OCI-M2 (cell line): ENCODE data around the gene RABGAP1L.

Experiments
- DNase-seq: peaks from one replicate; lab custom pipeline; 2025; ENCODE audit not compliant: unreplicated experiment; lab: John Stamatoyannopoulos, UW

Gene RABGAP1L

GRCh38 chr1:174902531-174903099 is 743.3 kb downstream of the RABGAP1L start:
- DNase-seq, result no peak

- no peak for DNase-seq
Observed at GRCh38 chr1:174911606-174912005, 752.3 kb downstream of the RABGAP1L start.

DNA sequence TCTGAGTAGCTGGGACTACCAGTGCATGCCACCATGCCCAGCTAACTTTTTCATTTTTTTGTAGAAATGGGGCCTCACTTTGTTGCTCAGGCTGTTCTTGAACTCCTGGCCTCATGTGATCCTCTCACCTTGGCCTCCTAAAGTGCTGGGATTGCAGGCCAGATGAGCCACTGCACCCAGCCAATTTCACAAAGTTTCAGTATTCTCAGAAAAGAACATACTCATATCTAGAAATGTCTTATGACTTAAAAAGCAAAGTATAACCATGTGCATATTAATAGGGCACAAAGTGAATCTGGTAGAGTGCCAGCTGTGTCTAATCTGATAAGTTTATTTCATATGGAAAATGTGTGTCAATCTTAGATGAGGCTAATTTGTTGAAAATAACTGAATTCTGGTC is 752.9 kb downstream of the RABGAP1L start:
- no peak for DNase-seq

DNA sequence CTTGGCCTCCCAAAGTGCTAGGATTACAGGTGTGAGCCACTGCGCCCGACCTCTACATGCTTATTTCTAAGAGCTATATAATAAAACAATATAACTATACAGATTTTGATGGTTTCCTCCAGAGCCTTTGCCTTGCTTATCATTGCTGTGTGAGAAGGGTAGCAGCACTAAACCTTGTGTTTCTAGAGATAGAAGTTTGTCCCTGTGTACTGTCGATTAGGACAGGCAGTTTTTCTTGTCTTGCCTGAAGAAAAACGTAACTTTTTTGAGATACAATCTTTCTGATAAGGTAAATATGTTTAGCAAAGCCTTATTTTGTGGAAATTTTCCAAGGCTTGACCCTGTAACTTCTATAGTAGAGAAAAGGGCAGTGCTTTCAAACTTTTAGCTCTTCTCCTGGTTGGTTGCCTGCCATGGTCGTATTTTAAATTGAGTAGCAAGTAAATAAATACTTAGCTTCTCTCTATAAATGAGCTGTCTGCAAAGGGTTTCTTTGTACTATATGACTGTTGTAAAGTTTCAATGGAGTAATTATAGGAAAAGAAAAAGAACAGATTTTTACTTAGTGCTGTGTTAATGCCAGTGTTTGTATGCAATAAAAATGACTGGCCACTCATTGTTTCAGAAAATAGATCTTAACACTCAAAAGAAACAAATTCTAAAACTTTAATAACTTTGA is 754.0 kb downstream of the RABGAP1L start:
- DNase-seq, result no peak

DNA sequence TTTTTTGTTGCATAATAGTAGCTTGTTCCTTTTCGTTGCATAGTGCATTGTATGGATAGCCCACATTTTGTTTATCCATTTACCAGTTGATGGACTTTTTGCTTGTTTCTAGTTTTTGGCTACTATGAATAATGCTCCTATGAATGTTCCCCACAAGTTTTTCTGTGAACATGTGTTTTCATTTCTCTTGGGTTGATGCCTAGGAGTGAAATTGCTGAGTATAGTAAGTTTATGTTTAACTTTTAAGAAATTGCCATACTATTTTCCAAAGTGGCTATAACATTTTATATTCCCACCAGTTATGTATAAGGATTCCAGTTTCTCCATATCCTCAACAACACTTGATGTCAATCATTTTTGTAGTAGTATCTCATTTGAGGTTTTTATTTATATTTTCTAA is 755.7 kb downstream of the RABGAP1L start:
- no peak for DNase-seq

GRCh38 chr1:174916846-174917245 is 757.5 kb downstream of the RABGAP1L start:
- DNase-seq, result no peak

DNA sequence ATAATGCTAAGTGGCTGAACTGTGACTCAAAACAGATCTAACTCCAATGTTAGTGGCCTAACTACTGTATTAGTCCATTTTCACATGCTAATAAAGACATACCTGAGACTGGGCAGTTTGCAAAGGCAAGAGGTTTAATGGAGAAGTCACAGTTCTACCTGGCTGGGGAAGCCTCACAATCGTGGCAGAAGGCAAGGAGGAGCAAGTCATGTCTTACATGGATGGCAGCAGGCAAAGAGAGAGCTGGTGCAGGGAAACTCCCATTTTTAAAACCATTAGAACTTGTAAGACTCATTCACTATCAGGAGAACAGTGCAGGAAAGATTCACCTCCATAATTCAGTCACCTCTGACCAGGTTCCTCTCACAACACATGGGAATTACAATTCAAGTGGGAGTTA is 760.8 kb downstream of the RABGAP1L start:
- no peak for DNase-seq

- DNase-seq, result no peak
Observed at GRCh38 chr1:174922121-174922520, 762.8 kb downstream of the RABGAP1L start.

- no peak for DNase-seq
Observed at GRCh38 chr1:174923820-174924219, 764.5 kb downstream of the RABGAP1L start.

DNA sequence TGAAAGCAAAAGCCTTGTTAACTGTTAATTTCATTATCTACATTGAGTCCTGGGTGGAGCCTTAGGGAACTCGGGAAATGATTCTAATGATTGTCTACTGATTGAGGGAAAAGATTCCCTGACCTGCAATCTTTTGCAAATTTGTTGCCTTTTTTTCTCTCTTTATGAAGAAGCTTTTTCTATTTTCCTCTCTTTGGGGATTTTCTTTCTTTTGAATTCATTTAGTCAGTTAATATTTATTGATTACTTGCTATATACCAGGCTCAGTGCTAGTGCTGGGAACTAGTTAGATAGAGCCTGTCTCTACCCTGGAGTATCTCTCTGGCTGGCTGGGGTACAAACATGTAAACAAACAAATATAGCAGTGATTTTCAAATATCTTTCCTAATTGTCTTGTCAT is 769.2 kb downstream of the RABGAP1L start:
- no peak for DNase-seq

- DNase-seq, result no peak
Observed at GRCh38 chr1:174931214-174931613, 771.9 kb downstream of the RABGAP1L start.

GRCh38 chr1:174932587-174932986 is 773.3 kb downstream of the RABGAP1L start:
- DNase-seq, result no peak

GRCh38 chr1:174935961-174936727 is 776.8 kb downstream of the RABGAP1L start:
- no peak for DNase-seq

GRCh38 chr1:174938281-174939007 is 779.1 kb downstream of the RABGAP1L start:
- DNase-seq, result no peak

GRCh38 chr1:174939775-174940545 is 780.6 kb downstream of the RABGAP1L start:
- DNase-seq, result no peak

- no peak for DNase-seq
Observed at GRCh38 chr1:174940646-174941175, 781.4 kb downstream of the RABGAP1L start.

GRCh38 chr1:174942547-174943255 is 783.4 kb downstream of the RABGAP1L start:
- DNase-seq, result no peak

GRCh38 chr1:174946031-174946430 is 786.7 kb downstream of the RABGAP1L start:
- no peak for DNase-seq

DNA sequence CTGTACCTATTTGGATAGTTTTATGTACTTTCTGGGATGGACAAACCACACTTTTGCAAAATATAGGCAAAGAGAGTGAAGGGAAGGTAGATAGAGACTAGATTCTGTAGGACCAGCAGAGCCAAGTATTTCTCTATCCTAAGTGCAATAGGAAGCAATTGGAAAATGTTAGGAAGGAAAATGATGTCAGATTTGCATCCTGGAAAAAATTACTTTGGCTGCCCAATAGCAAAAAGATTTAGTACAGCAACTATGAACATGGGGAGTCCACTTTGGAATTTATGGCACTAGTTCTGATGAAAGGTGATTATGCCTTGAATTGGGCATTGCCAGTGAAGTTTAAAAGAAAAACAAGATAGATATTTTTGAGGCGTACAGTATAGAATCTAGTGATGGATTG is 789.7 kb downstream of the RABGAP1L start:
- DNase-seq, result no peak

DNA sequence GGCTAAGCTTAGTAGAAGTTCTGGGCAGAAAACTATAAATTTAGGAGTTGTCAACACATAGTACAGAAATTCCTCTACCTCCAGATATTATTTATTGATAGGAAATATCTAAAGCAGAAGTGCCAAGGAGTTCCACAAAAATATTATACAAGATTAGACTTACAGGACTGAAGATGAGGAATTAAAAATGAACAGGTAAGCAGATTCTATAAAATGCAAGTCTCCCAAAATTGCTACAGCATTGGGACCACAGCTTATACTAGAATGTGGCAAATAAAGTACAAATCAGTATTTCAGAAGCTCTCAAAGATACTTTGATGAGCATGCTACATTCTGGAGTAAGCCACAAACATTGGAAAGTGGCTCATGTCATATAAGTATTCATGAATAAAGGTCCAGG is 790.3 kb downstream of the RABGAP1L start:
- DNase-seq, result no peak
